ENCODE data around the gene AHCYL1.

The AHCYL1 gene

DNA sequence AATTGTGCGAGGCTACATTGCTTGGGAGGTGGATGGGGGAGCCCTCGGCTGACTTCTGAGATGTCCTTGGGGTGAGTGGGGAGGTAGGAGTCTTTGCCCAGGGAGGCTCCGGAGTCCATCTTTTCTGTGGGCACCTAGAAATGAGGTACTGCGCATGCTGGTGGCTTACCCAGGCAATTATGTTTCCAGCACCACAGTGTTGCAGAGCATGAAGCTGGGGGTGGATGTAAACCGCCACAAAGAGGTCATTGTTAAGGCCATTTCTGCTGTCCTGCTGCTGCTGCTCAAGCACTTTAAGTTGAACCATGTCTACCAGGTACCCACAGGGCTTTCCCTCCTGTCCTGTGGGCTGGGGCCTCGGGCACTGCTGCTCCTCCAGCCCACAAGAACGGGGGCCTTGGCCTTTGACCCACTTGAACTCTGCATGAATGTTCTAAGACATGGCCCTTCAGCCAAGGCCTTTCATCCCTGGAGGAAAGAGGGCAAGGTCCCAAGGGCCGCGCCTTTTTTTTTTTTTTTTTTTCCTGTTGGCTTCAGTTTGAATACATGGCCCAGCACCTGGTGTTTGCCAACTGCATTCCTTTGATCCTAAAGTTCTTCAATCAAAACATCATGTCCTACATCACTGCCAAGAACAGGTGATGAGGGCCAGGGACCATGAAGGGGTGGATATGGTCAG lies 64.5 kb downstream of the AHCYL1 start:
- DNase-seq (ENCODE audit: low spot score) = no peak
- in situ Hi-C loops (cut with MboI; ENCODE audit: low pct_unique_long_range_greater_than_20kb, low sequenced_read_pairs, unreplicated experiment) = no loop called here
- TF ChIP-seq, protein P1, sequence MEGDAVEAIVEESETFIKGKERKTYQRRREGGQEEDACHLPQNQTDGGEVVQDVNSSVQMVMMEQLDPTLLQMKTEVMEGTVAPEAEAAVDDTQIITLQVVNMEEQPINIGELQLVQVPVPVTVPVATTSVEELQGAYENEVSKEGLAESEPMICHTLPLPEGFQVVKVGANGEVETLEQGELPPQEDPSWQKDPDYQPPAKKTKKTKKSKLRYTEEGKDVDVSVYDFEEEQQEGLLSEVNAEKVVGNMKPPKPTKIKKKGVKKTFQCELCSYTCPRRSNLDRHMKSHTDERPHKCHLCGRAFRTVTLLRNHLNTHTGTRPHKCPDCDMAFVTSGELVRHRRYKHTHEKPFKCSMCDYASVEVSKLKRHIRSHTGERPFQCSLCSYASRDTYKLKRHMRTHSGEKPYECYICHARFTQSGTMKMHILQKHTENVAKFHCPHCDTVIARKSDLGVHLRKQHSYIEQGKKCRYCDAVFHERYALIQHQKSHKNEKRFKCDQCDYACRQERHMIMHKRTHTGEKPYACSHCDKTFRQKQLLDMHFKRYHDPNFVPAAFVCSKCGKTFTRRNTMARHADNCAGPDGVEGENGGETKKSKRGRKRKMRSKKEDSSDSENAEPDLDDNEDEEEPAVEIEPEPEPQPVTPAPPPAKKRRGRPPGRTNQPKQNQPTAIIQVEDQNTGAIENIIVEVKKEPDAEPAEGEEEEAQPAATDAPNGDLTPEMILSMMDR (IDR thresholded peaks at IDR 0.05; ENCODE audit: extremely low read depth, insufficient read depth, missing control alignments) = no peak

DNA sequence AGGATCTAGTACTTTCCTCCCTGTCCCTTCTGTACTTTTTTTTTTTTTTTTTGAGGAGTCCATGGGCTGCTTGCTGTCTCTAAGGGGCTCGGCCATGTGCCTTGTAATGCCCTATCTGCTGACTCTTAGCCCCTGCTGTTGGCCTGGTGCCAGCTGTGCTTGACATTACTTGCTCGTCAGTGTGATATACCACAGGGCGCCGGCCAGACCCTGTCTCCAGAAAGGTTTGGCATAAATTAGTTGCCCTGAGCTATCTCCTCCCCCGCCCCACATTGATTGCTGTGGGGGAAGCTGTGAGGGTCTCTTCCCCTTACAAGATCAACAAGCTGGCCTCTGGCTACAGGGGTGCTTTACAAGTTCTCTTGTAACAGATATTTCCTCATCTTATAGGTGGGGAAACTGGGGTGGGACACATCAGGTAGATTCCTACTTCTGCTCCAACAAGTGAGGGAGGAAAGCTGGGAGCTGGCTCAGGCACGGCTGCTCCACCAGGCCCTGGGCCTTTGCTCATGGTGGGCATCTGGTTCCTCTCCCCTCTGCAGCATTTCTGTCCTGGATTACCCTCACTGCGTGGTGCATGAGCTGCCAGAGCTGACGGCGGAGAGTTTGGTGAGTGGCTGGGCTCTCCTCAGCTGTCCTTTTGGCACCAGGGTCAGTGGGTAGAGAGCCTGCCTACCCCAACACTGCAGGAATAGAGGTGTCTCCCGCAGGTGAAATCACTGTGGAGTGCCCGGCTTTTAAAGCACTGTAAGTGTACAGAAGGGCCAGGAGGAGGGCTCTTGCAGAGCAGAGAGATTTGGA lies 65.4 kb downstream of the AHCYL1 start:
- TF ChIP-seq, protein P1 (IDR thresholded peaks at IDR 0.05; ENCODE audit: extremely low read depth, insufficient read depth, missing control alignments) = no peak
- in situ Hi-C loops (cut with MboI; ENCODE audit: low pct_unique_long_range_greater_than_20kb, low sequenced_read_pairs, unreplicated experiment) = no loop called here
- DNase-seq (ENCODE audit: low spot score) = no peak

DNA sequence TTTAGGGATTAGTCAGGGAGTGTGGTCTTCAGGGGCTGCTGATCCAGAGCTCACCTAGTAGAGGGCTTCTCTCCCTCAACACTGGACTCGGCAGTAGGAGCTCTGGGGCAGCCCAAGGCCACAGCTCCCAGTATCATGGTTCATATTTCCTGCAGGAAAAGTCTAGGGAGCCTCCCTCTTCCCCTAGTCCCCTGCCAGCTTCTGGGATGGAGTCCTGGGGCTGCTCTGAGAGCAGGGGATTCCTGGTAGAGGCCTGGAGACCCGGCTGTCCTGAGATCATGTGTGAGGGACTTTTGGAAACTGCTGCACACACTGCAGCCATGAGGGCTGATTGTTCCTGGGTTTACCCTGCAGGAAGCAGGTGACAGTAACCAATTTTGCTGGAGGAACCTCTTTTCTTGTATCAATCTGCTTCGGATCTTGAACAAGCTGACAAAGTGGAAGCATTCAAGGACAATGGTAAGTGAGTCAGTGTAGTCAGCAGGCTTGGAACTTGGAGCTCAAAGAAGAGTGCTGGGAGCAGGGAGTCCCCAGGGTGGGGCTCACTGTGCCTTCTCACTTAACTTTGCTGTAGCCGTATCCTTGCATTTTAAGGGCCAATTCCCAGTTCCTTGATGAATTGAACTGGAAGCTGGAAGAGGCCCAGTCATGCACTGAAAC lies 66.2 kb downstream of the AHCYL1 start:
- in situ Hi-C loops (cut with MboI; ENCODE audit: low pct_unique_long_range_greater_than_20kb, low sequenced_read_pairs, unreplicated experiment) = no loop called here
- DNase-seq (ENCODE audit: low spot score) = no peak
- TF ChIP-seq, protein P1 (IDR thresholded peaks at IDR 0.05; ENCODE audit: extremely low read depth, insufficient read depth, missing control alignments) = no peak

DNA sequence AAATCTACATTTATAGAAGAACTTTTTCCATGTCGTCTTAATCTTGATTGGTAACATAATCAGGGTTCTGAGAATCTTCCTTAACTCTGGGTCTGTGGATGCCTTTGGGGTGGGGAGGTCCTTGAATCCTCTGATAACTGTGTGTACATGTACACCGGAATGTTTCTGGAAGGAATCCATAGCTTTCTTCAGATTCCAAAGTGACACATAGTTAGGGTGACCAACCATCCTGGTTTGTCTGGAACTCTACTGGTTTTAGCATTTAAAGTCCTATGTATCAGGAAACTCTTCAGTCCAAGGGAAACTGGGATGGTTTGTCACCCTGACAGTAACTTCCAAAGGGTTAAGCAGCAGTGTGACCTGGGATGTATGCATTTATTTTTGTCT lies 66.7 kb downstream of the AHCYL1 start:
- DNase-seq (ENCODE audit: low spot score) = no peak
- in situ Hi-C loops (cut with MboI; ENCODE audit: low pct_unique_long_range_greater_than_20kb, low sequenced_read_pairs, unreplicated experiment) = no loop called here
- TF ChIP-seq, protein P1 (IDR thresholded peaks at IDR 0.05; ENCODE audit: extremely low read depth, insufficient read depth, missing control alignments) = no peak

DNA sequence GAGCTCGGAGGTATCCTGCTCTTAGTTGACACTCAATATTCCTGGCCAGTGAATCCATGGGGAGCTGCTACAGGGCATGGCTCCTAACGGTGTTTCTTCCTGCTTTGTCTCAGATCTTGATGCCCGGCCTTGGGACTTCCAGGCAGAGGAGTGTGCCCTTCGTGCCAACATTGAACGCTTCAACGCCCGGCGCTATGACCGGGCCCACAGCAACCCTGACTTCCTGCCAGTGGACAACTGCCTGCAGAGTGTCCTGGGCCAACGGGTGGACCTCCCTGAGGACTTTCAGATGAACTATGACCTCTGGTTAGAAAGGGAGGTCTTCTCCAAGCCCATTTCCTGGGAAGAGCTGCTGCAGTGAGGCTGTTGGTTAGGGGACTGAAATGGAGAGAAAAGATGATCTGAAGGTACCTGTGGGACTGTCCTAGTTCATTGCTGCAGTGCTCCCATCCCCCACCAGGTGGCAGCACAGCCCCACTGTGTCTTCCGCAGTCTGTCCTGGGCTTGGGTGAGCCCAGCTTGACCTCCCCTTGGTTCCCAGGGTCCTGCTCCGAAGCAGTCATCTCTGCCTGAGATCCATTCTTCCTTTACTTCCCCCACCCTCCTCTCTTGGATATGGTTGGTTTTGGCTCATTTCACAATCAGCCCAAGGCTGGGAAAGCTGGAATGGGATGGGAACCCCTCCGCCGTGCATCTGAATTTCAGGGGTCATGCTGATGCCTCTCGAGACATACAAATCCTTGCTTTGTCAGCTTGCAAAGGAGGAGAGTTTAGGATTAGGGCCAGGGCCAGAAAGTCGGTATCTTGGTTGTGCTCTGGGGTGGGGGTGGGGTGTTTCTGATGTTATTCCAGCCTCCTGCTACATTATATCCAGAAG lies 69.2 kb downstream of the AHCYL1 start:
- DNase-seq (ENCODE audit: low spot score) = peak; percentile 73
- TF ChIP-seq, protein P1 (IDR thresholded peaks at IDR 0.05; ENCODE audit: extremely low read depth, insufficient read depth, missing control alignments) = peak; percentile 93
- in situ Hi-C loops (cut with MboI; ENCODE audit: low pct_unique_long_range_greater_than_20kb, low sequenced_read_pairs, unreplicated experiment) = no loop called here

Data from GM13977 (cell line).